Measurements from ENCODE around the gene IRS2. TPM values are rescaled to one million over a fixed set of nuclear protein-coding genes. Genes with fewer than 3 reads are reported as not detected.

Gene IRS2
- polyA plus RNA-seq, 1 experiment, result 1.5 TPM

GRCh38 chr13:109724603-109725002, 61.8 kb downstream of the IRS2 start:
- Histone ChIP-seq H3K9me3 (ENCODE audit: control insufficient read depth, insufficient read depth, low read length) (no peaks in the 10 kb centered on the region), H3K27ac (ENCODE audit: low read depth, low read length) (no peak overlapping the region), H3K4me3 (ENCODE audit: low read depth, low read length) (no peak overlapping the region), H3K27me3 (ENCODE audit: control insufficient read depth, insufficient read depth, low read length) (peaks cover 31% of the 10 kb centered on the region)
- ChIA-PET CTCF (interaction anchor here (1.0 kb wide), 1 partner anchor 829 kb away, joined by 3 read pairs; no protein-coding TSS in a partner anchor), POLR2A (no interaction called here)
- no peak for DNase-seq (ENCODE audit: low read depth, low spot score)
- no peak for TF ChIP-seq CTCF (IDR thresholded peaks at IDR 0.05; ENCODE audit: low read depth, low read length)

GRCh38 chr13:109723046-109723445, 63.3 kb downstream of the IRS2 start:
- no peak for DNase-seq (ENCODE audit: low read depth, low spot score)
- no peak overlapping the region for H3K4me3 ChIP-seq (ENCODE audit: low read depth, low read length)
- ChIA-PET POLR2A (no interaction called here), CTCF (no interaction called here)
- H3K9me3 ChIP-seq (ENCODE audit: control insufficient read depth, insufficient read depth, low read length), result no peaks in the 10 kb centered on the region
- peaks cover 22% of the 10 kb centered on the region for H3K27me3 ChIP-seq (ENCODE audit: control insufficient read depth, insufficient read depth, low read length)
- TF ChIP-seq CTCF (IDR thresholded peaks at IDR 0.05; ENCODE audit: low read depth, low read length), result no peak
- no peak overlapping the region for H3K27ac ChIP-seq (ENCODE audit: low read depth, low read length)

- TF ChIP-seq CTCF (IDR thresholded peaks at IDR 0.05; ENCODE audit: low read depth, low read length), result no peak
- DNase-seq (ENCODE audit: low read depth, low spot score), result no peak
Measured at GRCh38 chr13:109722068-109722467, 64.3 kb downstream of the IRS2 start.

GRCh38 chr13:109720758-109721184, 65.6 kb downstream of the IRS2 start:
- H3K4me3 ChIP-seq (ENCODE audit: low read depth, low read length), result no peak overlapping the region
- H3K9me3 ChIP-seq (ENCODE audit: control insufficient read depth, insufficient read depth, low read length), result no peaks in the 10 kb centered on the region
- H3K27ac ChIP-seq (ENCODE audit: low read depth, low read length), result no peak overlapping the region
- no peak for TF ChIP-seq CTCF (IDR thresholded peaks at IDR 0.05; ENCODE audit: low read depth, low read length)
- DNase-seq (ENCODE audit: low read depth, low spot score), result no peak
- H3K27me3 ChIP-seq (ENCODE audit: control insufficient read depth, insufficient read depth, low read length), result peaks cover 16% of the 10 kb centered on the region
- POLR2A ChIA-PET, result interaction anchor here (0.6 to 0.7 kb wide), 2 partner anchors 67 to 118 kb away, joined by 3 to 4 read pairs; no protein-coding TSS in a partner anchor
- CTCF ChIA-PET, result interaction anchor here (0.6 kb wide), 1 partner anchor 383 kb away, joined by 6 read pairs; no protein-coding TSS in a partner anchor

More at GRCh38 chr13:109722068-109722467, 64.3 kb downstream of the IRS2 start:
- ChIA-PET CTCF (no interaction called here), POLR2A (no interaction called here)
- Histone ChIP-seq H3K9me3 (ENCODE audit: control insufficient read depth, insufficient read depth, low read length) (no peaks in the 10 kb centered on the region), H3K4me3 (ENCODE audit: low read depth, low read length) (no peak overlapping the region), H3K27ac (ENCODE audit: low read depth, low read length) (no peak overlapping the region), H3K27me3 (ENCODE audit: control insufficient read depth, insufficient read depth, low read length) (peaks cover 19% of the 10 kb centered on the region)

- no peak for TF ChIP-seq CTCF (IDR thresholded peaks at IDR 0.05; ENCODE audit: low read depth, low read length)
- H3K4me3 ChIP-seq (ENCODE audit: low read depth, low read length), result no peak overlapping the region
- peaks cover 12% of the 10 kb centered on the region for H3K27me3 ChIP-seq (ENCODE audit: control insufficient read depth, insufficient read depth, low read length)
- no peak overlapping the region for H3K27ac ChIP-seq (ENCODE audit: low read depth, low read length)
- H3K9me3 ChIP-seq (ENCODE audit: control insufficient read depth, insufficient read depth, low read length), result no peaks in the 10 kb centered on the region
- POLR2A ChIA-PET, result interaction anchor here (0.5 kb wide), 1 partner anchor 22 kb away, joined by 4 read pairs; no protein-coding TSS in a partner anchor
- CTCF ChIA-PET, result no interaction called here
- DNase-seq (ENCODE audit: low read depth, low spot score), result no peak
Measured at GRCh38 chr13:109719962-109720646, 66.3 kb downstream of the IRS2 start.

Data from AG04450 (cell line).